GM12878 (cell line): Measurements from ENCODE around the gene ZNF462. TPM values are rescaled to one million over a fixed set of nuclear protein-coding genes. Genes with fewer than 3 reads are reported as not detected.

Experiments
- ATAC-seq: fragments of 200-7000 bp; cut with Tn5 transposase; 3 replicates; pipeline ENCODE4 v1.9.1; 2020; ENCODE audit warnings: mild to moderate bottlenecking, moderate library complexity
- BruUV-seq: library from RNA; stranded (reverse); fragments of 400-500 nt; replicated peaks from 2 replicates; lab custom pipeline; 2021; lab: Mats Ljungman, UMichigan
- CTCF ChIA-PET: fragments of 300-600 bp; sonication (Branson Sonifier 250); formaldehyde crosslinking; extraction: SDS; loops from one replicate; lab custom pipeline; 2021; ENCODE audit warnings: inconsistent platforms; lab: Yijun Ruan, JAX
- POLR2A ChIA-PET: fragments of 350-600 bp; formaldehyde crosslinking; extraction: SDS; loops from one replicate; lab custom pipeline; 2021; ENCODE audit warnings: inconsistent platforms; lab: Charles Lee
- RAD21 ChIA-PET: fragments of 300-600 bp; sonication (Branson Sonifier 250); formaldehyde crosslinking; loops from one replicate; lab custom pipeline; 2023; ENCODE audit warnings: antibody characterized with exemption; ENCODE audit not compliant: unreplicated experiment; lab: Charles Lee
- SMC1A ChIA-PET: fragments of 300-600 bp; sonication (Branson Sonifier 250); formaldehyde crosslinking; loops from one replicate; lab custom pipeline; 2023; ENCODE audit not compliant: unreplicated experiment, uncharacterized antibody; lab: Charles Lee
- DNase-seq: peaks from one replicate; pipeline ENCODE4 v3.0.0-alpha.2; 2011; ENCODE audit warnings: low read depth, low spot score
- FAIRE-seq: peaks from 3 replicates; lab custom pipeline; 2011; peaks lifted over from hg19 to GRCh38; lab: Jason Lieb, UNC
- H2AFZ ChIP-seq: 2 replicates; pipeline ENCODE4 v1.6.0; 2011; ENCODE audit warnings: low read depth, low read length, control low read depth; ENCODE audit not compliant: control insufficient read depth
- H3K27ac ChIP-seq: 2 replicates; pipeline ENCODE4 v1.5.1; 2011; ENCODE audit warnings: control low read depth; ENCODE audit not compliant: control insufficient read depth, insufficient read depth
- H3K27me3 ChIP-seq, 2 experiments: replicated peaks in 1 of 2; 2 replicates each; pipeline versions ENCODE4 v1.6.0 to v1.6.1; 2011; ENCODE audit warnings: low read length in 1 of 2; ENCODE audit not compliant: control insufficient read depth in 2 of 2, insufficient read depth in 2 of 2
- H3K36me3 ChIP-seq, 2 experiments: 2 replicates each; pipeline ENCODE4 v1.5.1; 2011; ENCODE audit warnings: low read length in 1 of 2; ENCODE audit not compliant: control insufficient read depth in 2 of 2, insufficient read depth in 2 of 2
- H3K4me1 ChIP-seq: 2 replicates; pipeline ENCODE4 v1.6.1; 2011; ENCODE audit warnings: mild to moderate bottlenecking, low read length, moderate library complexity, mixed read lengths; ENCODE audit not compliant: control insufficient read depth, insufficient read depth
- H3K4me2 ChIP-seq: 2 replicates; pipeline ENCODE4 v1.6.0; 2011; ENCODE audit warnings: control low read depth; ENCODE audit not compliant: control insufficient read depth, insufficient read depth
- H3K4me3 ChIP-seq: fragments of 200-600 bp; sonication (generic); 2 replicates; pipeline ENCODE4 v1.5.1; 2016
- H3K79me2 ChIP-seq: 2 replicates; pipeline ENCODE4 v1.6.0; 2011; ENCODE audit warnings: low read length; ENCODE audit not compliant: control insufficient read depth, insufficient read depth
- H3K9ac ChIP-seq: 2 replicates; pipeline ENCODE4 v1.8.0; 2011; ENCODE audit warnings: low read length, control low read depth, mixed read lengths; ENCODE audit not compliant: control insufficient read depth, insufficient read depth
- H3K9me3 ChIP-seq: replicated peaks from 3 replicates; pipeline ENCODE4 v1.5.1; 2011; ENCODE audit warnings: mild to moderate bottlenecking, low read length; ENCODE audit not compliant: control insufficient read depth, insufficient read depth
- H4K20me1 ChIP-seq: 2 replicates; pipeline ENCODE4 v1.6.0; 2011; ENCODE audit not compliant: control insufficient read depth, insufficient read depth
- BRCA1 ChIP-seq: IDR thresholded peaks from 2 replicates; pipeline ENCODE4 v1.6.1; 2011; ENCODE audit warnings: low read depth, low read length, improper control_type of control experiment
- E2F4 ChIP-seq: IDR thresholded peaks from 2 replicates; pipeline ENCODE4 v1.6.1; 2012; ENCODE audit warnings: low read depth, low read length, improper control_type of control experiment
- EGR1 ChIP-seq, 2 experiments: IDR thresholded peaks; 1 replicate in 1 of 2; 2 replicates in 1 of 2; pipeline ENCODE4 v1.6.1; 2011 to 2012; ENCODE audit warnings: low read depth in 2 of 2, low read length in 2 of 2, borderline replicate concordance in 1 of 2, mild to moderate bottlenecking in 1 of 2, moderate library complexity in 1 of 2
- ETV6 ChIP-seq, 2 experiments: fragments of 450-650 bp in 1 of 2; IDR thresholded peaks in 1 of 2; conservative IDR thresholded peaks in 1 of 2; 2 replicates each; pipeline ENCODE4 v1.6.1; 2014; ENCODE audit warnings: antibody characterized with exemption in 1 of 2, borderline replicate concordance in 1 of 2, low read depth in 1 of 2, mild to moderate bottlenecking in 1 of 2, moderate library complexity in 1 of 2
- GABPA ChIP-seq: IDR thresholded peaks from 2 replicates; pipeline ENCODE4 v1.6.1; 2014; ENCODE audit warnings: antibody characterized with exemption, low read depth, mild to moderate bottlenecking, inconsistent platforms
- IKZF2 ChIP-seq, 2 experiments: fragments of 450-650 bp; IDR thresholded peaks; 2 replicates each; pipeline ENCODE4 v1.6.1; 2017; ENCODE audit warnings: mild to moderate bottlenecking in 2 of 2, moderate library complexity in 2 of 2
- MYC ChIP-seq: IDR thresholded peaks from 2 replicates; pipeline ENCODE4 v1.6.1; 2011; ENCODE audit warnings: mild to moderate bottlenecking, low read length, moderate library complexity, inconsistent platforms; ENCODE audit not compliant: insufficient read depth, insufficient replicate concordance, insufficient read length, severe bottlenecking
- RELB ChIP-seq: fragments of 450-650 bp; IDR thresholded peaks from 2 replicates; pipeline ENCODE4 v1.6.1; 2017; ENCODE audit warnings: low read depth, mild to moderate bottlenecking, moderate library complexity
- SPI1 ChIP-seq: IDR thresholded peaks from 2 replicates; pipeline ENCODE4 v1.6.1; 2011; ENCODE audit warnings: low read depth, mild to moderate bottlenecking, low read length, moderate library complexity, borderline replicate concordance; ENCODE audit not compliant: insufficient read depth
- WGBS: methylation state at CpG from one replicate; pipeline ENCODE4 v1.1.6; 2016; ENCODE audit warnings: low lambda C conversion rate; ENCODE audit not compliant: insufficient replicate concordance, insufficient coverage; ENCODE audit errors: missing lambda C conversion rate; 5-methylcytosine and 5-hydroxymethylcytosine counted together
- in situ Hi-C: fragments of 300-500 bp; cut with MboI; formaldehyde crosslinking; loops from 9 replicates; pipeline ENCODE4 v1.14.3; 2018; ENCODE audit warnings: mixed read lengths
- intact Hi-C: fragments of 100-400 bp; cut with micrococcal nuclease; formaldehyde crosslinking; loops from one replicate; pipeline ENCODE4 v1.14.2; 2022; ENCODE audit not compliant: unreplicated experiment
- polyA plus RNA-seq, 11 experiments: library from polyadenylated mRNA; depleted of rRNA in 4 of 11; unstranded in 6 of 11; stranded (reverse) in 5 of 11; fragments of >200 nt; fragmentation: Nextera tagmentation in 4 of 11; fragmentation: Illumina TruSeq in 1 of 11; extraction: Ambion mirVana in 4 of 11; extraction: Trizol in 1 of 11; gene quantifications; 1 replicate in 1 of 11; 2 replicates in 10 of 11; pipeline versions ENCODE4 v1.2.1 to v1.2.3, GENCODE V29; 2011 to 2016; ENCODE audit warnings: inconsistent platforms in 2 of 11, missing spikeins in 2 of 11, low read depth in 1 of 11
- total RNA-seq, 4 experiments: library from RNA; depleted of rRNA in 3 of 4; stranded (reverse); fragments of >200 nt in 3 of 4; fragmentation: Illumina TruSeq in 1 of 4; extraction: Trizol in 1 of 4; gene quantifications; 2 replicates each; pipeline versions ENCODE4 v1.2.1 to v1.2.3, GENCODE V29; 2013 to 2021

ZNF462 gene
- total and polyA plus RNA-seq, 10 of the 15 experiments (the other 5 are each of a cell fraction or from before 2014, with no cell fraction given): 0.27 to 13.7 (median 0.55) TPM

- intact Hi-C loops: no loop called here
- ChIA-PET SMC1A (interaction anchor here (0.6 to 1.5 kb wide), 3 partner anchors 10 to 755 kb away, joined by 3 to 9 read pairs (median 3); no protein-coding TSS in a partner anchor), RAD21 (interaction anchor here (1.1 kb wide), 1 partner anchor 18 kb away, joined by 4 read pairs; no protein-coding TSS in a partner anchor), CTCF (no interaction called here), POLR2A (no interaction called here)
- BruUV-seq: no TSS peak
- no peak overlapping the region for H3K27ac ChIP-seq
- FAIRE-seq (no peak), ATAC-seq (no peak), DNase-seq (no peak)
- H3K4me3 ChIP-seq: no peak overlapping the region
- H3K4me2 ChIP-seq: no peak overlapping the region
- TF ChIP-seq SPI1 (no peak), RELB (no peak), E2F4 (no peak), MYC (no peak), GABPA (no peak), BRCA1 (no peak), ETV6 (conservative IDR thresholded peaks at IDR 0.05 in 1 of 2, IDR thresholded peaks at IDR 0.05 in 1 of 2; ENCODE audit: borderline replicate concordance in 1 of 2, low read depth in 1 of 2) (no peak), IKZF2 (IDR thresholded peaks at IDR 0.05) (no peak), EGR1 (IDR thresholded peaks at IDR 0.05; ENCODE audit: borderline replicate concordance in 1 of 2, low read depth in 2 of 2, low read length in 2 of 2) (no peak)
- 22% methylated on average over 2 of the region's 2 CpGs for WGBS
- in situ Hi-C loops: no loop called here
- H3K9me3 ChIP-seq: no peaks in the 10 kb centered on the region; the same call in 2 of the 3 replicates
- no peak overlapping the region for H2AFZ ChIP-seq
- no peak overlapping the region for H3K9ac ChIP-seq
- H3K4me1 ChIP-seq: no peaks in the 10 kb centered on the region
- no peaks in the 10 kb centered on the region for H4K20me1 ChIP-seq
- no peaks in the 10 kb centered on the region for H3K27me3 ChIP-seq
- no peaks in the 10 kb centered on the region for H3K79me2 ChIP-seq
- H3K36me3 ChIP-seq: no peaks in the 10 kb centered on the region; a peak in 1 of 4 replicates
These were observed 99.2 kb downstream of the ZNF462 start for GRCh38 chr9:106962122-106962521.
